Stimulated activated CD4-positive, alpha-beta T cell treated with anti-CD3 and anti-CD28 coated beads, Interleukin-4, amount 100 ng/mL, for 4 hours (primary cell): ENCODE data around the gene FSTL4.

ENCODE experiments used
- DNase-seq, 2 experiments: peaks; one replicate each; pipeline ENCODE4 v3.0.0-alpha.2; 2020

Gene FSTL4

GRCh38 chr5:133474851-133475590, 137.3 kb downstream of the FSTL4 start:
- DNase-seq: no peak

- DNase-seq: no peak
These were observed 139.1 kb downstream of the FSTL4 start for GRCh38 chr5:133473291-133473690.

- no peak for DNase-seq
These were observed 139.5 kb downstream of the FSTL4 start for GRCh38 chr5:133472829-133473228.

- DNase-seq: no peak
These were observed 140.6 kb downstream of the FSTL4 start for GRCh38 chr5:133471699-133472098.

- no peak for DNase-seq
These were observed 141.5 kb downstream of the FSTL4 start for GRCh38 chr5:133470841-133471240.

GRCh38 chr5:133469846-133470245, 142.5 kb downstream of the FSTL4 start:
- DNase-seq: no peak

- no peak for DNase-seq
These were observed 143.1 kb downstream of the FSTL4 start for GRCh38 chr5:133469252-133469651.

GRCh38 chr5:133468596-133468995, 143.7 kb downstream of the FSTL4 start:
- no peak for DNase-seq

- no peak for DNase-seq
These were observed 144.4 kb downstream of the FSTL4 start for GRCh38 chr5:133467826-133468463.

GRCh38 chr5:133467335-133467779, 145.0 kb downstream of the FSTL4 start:
- no peak for DNase-seq

GRCh38 chr5:133466556-133467334, 145.6 kb downstream of the FSTL4 start:
- no peak for DNase-seq

- no peak for DNase-seq
These were observed 148.3 kb downstream of the FSTL4 start for GRCh38 chr5:133464013-133464412.

GRCh38 chr5:133461796-133462516, 150.4 kb downstream of the FSTL4 start:
- DNase-seq: no peak

GRCh38 chr5:133460172-133460758, 152.1 kb downstream of the FSTL4 start:
- peak in 1 of 2 experiments; percentile 19 for DNase-seq

- no peak for DNase-seq
These were observed 152.7 kb downstream of the FSTL4 start for GRCh38 chr5:133459474-133460160.

- no peak for DNase-seq
These were observed 153.9 kb downstream of the FSTL4 start for GRCh38 chr5:133458435-133458834.

- DNase-seq: no peak
These were observed 154.6 kb downstream of the FSTL4 start for GRCh38 chr5:133457439-133458355.

- DNase-seq: no peak
These were observed 155.4 kb downstream of the FSTL4 start for GRCh38 chr5:133456933-133457402.

- DNase-seq: no peak
These were observed 156.7 kb downstream of the FSTL4 start for GRCh38 chr5:133455676-133456075.

- DNase-seq: no peak
These were observed 157.9 kb downstream of the FSTL4 start for GRCh38 chr5:133454442-133454841.

GRCh38 chr5:133453831-133454230, 158.5 kb downstream of the FSTL4 start:
- no peak for DNase-seq
